Upper lobe of left lung (tissue), 4 donors: Measurements from ENCODE around the gene IFIH1.

Source experiments
- CTCF ChIP-seq, 6 experiments: fragments of 450-650 bp in 4 of 6; fragments of 200-600 bp in 2 of 6; sonication (generic) in 2 of 6; IDR thresholded peaks; one replicate each; pipeline ENCODE4 v1.5.1; 2016 to 2019; ENCODE audit warnings: antibody characterized with exemption in 6 of 6
- EP300 ChIP-seq, 4 donors: sonication (generic); formaldehyde crosslinking; IDR thresholded peaks; one replicate each; pipeline ENCODE4 v1.5.1; 2017; ENCODE audit warnings: antibody characterized with exemption in 4 of 4, control low read depth in 2 of 4
- POLR2A ChIP-seq, 4 donors: fragments of 450-650 bp; IDR thresholded peaks; one replicate each; pipeline ENCODE4 v1.5.1; 2016 to 2017; ENCODE audit warnings: antibody characterized with exemption in 4 of 4, mild to moderate bottlenecking in 2 of 4
- POLR2AphosphoS5 ChIP-seq, 2 donors: sonication (generic); formaldehyde crosslinking; IDR thresholded peaks; one replicate each; pipeline ENCODE4 v1.5.1; 2017; ENCODE audit warnings: antibody characterized with exemption in 2 of 2

- TF ChIP-seq POLR2A (IDR thresholded peaks at IDR 0.05), result no peak
- no peak for TF ChIP-seq EP300 (IDR thresholded peaks at IDR 0.05)
- no peak for TF ChIP-seq CTCF (IDR thresholded peaks at IDR 0.05)
- no peak for TF ChIP-seq POLR2AphosphoS5 (IDR thresholded peaks at IDR 0.05)
Measured at GRCh38 chr2:162267996-162268395, 50.5 kb downstream of the IFIH1 start.
